Mesendoderm (in vitro differentiated cells): ENCODE results near the gene TMEM259.

Experiments used
- DNase-seq: peaks from one replicate; pipeline ENCODE4 v3.0.0; 2013
- H2AK5ac ChIP-seq: 2 replicates; pipeline ENCODE4 v1.6.1; 2013; ENCODE audit warnings: low read length, inconsistent platforms
- H2BK120ac ChIP-seq: 2 replicates; pipeline ENCODE4 v1.6.1; 2013; ENCODE audit warnings: low read depth, mild to moderate bottlenecking, low read length, moderate library complexity, mixed read lengths
- H2BK15ac ChIP-seq: replicated peaks from 2 replicates; pipeline ENCODE4 v1.6.1; 2013; ENCODE audit warnings: low read depth, mild to moderate bottlenecking, moderate library complexity
- H2BK5ac ChIP-seq: 2 replicates; pipeline ENCODE4 v1.6.1; 2013; ENCODE audit warnings: low read length, inconsistent platforms
- H3K18ac ChIP-seq: 2 replicates; pipeline ENCODE4 v1.6.1; 2013; ENCODE audit warnings: mild to moderate bottlenecking, low read length, mixed read lengths
- H3K23ac ChIP-seq: one replicate; pipeline ENCODE4 v1.6.1; 2013; ENCODE audit warnings: low read length
- H3K27ac ChIP-seq: 2 replicates; pipeline ENCODE4 v1.5.1; 2013; ENCODE audit warnings: low read depth, mild to moderate bottlenecking, inconsistent platforms, low read length, moderate library complexity
- H3K27me3 ChIP-seq: 2 replicates; pipeline ENCODE4 v1.6.1; 2013; ENCODE audit warnings: low read length, control low read depth, mild to moderate bottlenecking, inconsistent platforms; ENCODE audit not compliant: insufficient read depth, poor library complexity
- H3K36me3 ChIP-seq: 2 replicates; pipeline ENCODE4 v1.6.1; 2013; ENCODE audit warnings: low read length, inconsistent platforms; ENCODE audit not compliant: control insufficient read depth, insufficient read depth
- H3K4ac ChIP-seq: one replicate; pipeline ENCODE4 v1.6.1; 2013; ENCODE audit warnings: low read depth, mild to moderate bottlenecking, low read length, moderate library complexity
- H3K4me1 ChIP-seq: 2 replicates; pipeline ENCODE4 v1.6.1; 2013; ENCODE audit warnings: low read depth, low read length, inconsistent platforms; ENCODE audit not compliant: control insufficient read depth
- H3K4me2 ChIP-seq: 2 replicates; pipeline ENCODE4 v1.6.1; 2013; ENCODE audit warnings: low read length
- H3K4me3 ChIP-seq: 2 replicates; pipeline ENCODE4 v1.5.1; 2013; ENCODE audit warnings: mild to moderate bottlenecking, low read length
- H3K56ac ChIP-seq: one replicate; pipeline ENCODE4 v1.6.1; 2013; ENCODE audit warnings: low read length
- H3K79me1 ChIP-seq: 2 replicates; pipeline ENCODE4 v1.6.1; 2013; ENCODE audit warnings: low read length, inconsistent platforms
- H3K79me2 ChIP-seq: 2 replicates; pipeline ENCODE4 v1.6.1; 2013; ENCODE audit warnings: mild to moderate bottlenecking, low read length; ENCODE audit not compliant: control insufficient read depth, insufficient read depth
- H3K9ac ChIP-seq: 2 replicates; pipeline ENCODE4 v1.6.1; 2013; ENCODE audit warnings: low read length, inconsistent platforms
- H4K5ac ChIP-seq: one replicate; pipeline ENCODE4 v1.6.1; 2013; ENCODE audit warnings: low read length
- H4K8ac ChIP-seq: one replicate; pipeline ENCODE4 v1.6.1; 2013; ENCODE audit warnings: low read depth, mild to moderate bottlenecking, control low read depth, low read length, moderate library complexity
- WGBS: extraction: QIAGEN DNeasy Blood & Tissue Kit; methylation state at CpG from one replicate; pipeline ENCODE4 v1.1.7; 2013; ENCODE audit warnings: low lambda C conversion rate, missing lambda C conversion rate; ENCODE audit not compliant: insufficient coverage; ENCODE audit errors: extremely low coverage; 5-methylcytosine and 5-hydroxymethylcytosine counted together

The TMEM259 gene

DNA sequence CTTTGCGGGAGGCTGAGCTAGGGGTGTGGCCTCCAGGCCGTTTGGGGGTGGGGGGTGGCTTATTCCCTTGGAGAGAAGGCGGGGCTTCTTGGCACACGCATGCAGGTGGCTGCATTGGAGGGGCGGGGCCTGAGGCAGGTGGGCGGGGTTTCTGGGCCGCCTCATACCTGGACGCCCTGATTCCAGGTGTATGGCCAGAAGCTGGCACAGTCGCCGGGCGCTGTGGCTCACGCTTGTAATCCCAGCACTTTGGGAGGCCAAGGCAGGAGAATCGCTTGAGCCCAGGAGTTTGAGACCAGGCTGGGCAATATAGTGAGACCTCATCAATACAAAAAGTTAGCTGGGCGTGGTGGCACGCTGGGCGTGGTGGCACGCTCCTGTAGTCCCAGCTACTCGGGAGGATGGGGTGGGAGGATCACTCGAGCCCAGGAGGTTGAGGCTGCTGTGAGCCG lies 26.8 kb upstream of the TMEM259 start:
- Histone ChIP-seq H3K4me1 (no peaks in the 10 kb centered on the region), H4K5ac (no peak overlapping the region), H2AK5ac (no peak overlapping the region), H3K79me1 (no peaks in the 10 kb centered on the region), H3K27ac (no peak overlapping the region), H3K4me3 (no peak overlapping the region), H3K9ac (no peak overlapping the region), H3K36me3 (no peaks in the 10 kb centered on the region), H3K79me2 (no peaks in the 10 kb centered on the region), H3K18ac (no peak overlapping the region), H3K4ac (no peak overlapping the region), H3K56ac (no peak overlapping the region), H4K8ac (no peak overlapping the region), H3K27me3 (no peaks in the 10 kb centered on the region), H3K23ac (no peak overlapping the region), H2BK120ac (no peak overlapping the region), H2BK15ac (no peak overlapping the region), H2BK5ac (no peak overlapping the region), H3K4me2 (no peak overlapping the region)
- WGBS: no CpG with 5 or more reads among the region's 20 CpGs
- DNase-seq: no peak

DNA sequence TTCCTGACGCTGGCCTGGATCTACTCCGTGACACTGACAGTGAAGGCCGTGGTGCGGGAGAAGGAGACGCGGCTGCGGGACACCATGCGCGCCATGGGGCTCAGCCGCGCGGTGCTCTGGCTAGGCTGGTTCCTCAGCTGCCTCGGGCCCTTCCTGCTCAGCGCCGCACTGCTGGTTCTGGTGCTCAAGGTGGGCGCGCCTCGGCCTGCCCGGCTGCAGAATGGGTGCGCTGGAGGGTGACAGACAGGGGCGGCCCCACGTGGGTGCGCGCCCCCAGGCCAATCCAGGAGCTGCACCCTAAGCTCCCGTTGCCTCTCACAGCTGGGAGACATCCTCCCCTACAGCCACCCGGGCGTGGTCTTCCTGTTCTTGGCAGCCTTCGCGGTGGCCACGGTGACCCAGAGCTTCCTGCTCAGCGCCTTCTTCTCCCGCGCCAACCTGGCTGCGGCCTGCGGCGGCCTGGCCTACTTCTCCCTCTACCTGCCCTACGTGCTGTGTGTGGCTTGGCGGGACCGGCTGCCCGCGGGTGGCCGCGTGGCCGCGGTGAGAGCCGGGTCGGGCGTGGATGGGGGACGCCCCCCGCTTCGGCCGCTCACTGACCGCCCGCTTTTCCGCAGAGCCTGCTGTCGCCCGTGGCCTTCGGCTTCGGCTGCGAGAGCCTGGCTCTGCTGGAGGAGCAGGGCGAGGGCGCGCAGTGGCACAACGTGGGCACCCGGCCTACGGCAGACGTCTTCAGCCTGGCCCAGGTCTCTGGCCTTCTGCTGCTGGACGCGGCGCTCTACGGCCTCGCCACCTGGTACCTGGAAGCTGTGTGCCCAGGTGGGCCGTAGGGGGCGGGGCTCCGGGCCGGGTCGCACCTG lies 26.1 kb upstream of the TMEM259 start:
- H2AK5ac ChIP-seq: no peak overlapping the region

DNA sequence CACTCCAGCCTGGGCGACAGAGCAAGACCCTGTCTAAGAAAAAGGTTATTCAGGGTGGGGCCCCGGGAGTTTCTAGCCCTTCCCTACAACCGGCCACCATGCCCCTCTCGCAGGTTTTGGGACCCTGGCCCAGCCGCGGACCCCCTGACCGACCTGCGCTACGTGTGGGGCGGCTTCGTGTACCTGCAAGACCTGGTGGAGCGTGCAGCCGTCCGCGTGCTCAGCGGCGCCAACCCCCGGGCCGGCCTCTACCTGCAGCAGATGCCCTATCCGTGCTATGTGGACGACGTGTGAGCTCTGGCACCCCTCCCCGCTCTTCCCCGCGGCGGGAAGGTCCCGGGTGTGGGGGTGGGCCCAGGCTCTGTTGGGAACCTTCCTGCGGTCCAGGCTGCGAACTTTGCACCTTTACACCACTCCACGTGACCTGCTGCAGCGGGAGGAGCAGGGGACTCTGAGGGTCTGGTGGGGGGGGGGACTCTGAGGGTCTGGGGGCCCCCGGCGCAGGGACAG lies 25.2 kb upstream of the TMEM259 start:
- Histone ChIP-seq H3K36me3 (no peaks in the 10 kb centered on the region), H3K27me3 (no peaks in the 10 kb centered on the region), H3K4ac (no peak overlapping the region), H2BK120ac (no peak overlapping the region), H3K4me3 (no peak overlapping the region), H3K79me2 (no peaks in the 10 kb centered on the region), H3K9ac (no peak overlapping the region), H2BK5ac (no peak overlapping the region), H3K79me1 (no peaks in the 10 kb centered on the region), H4K5ac (no peak overlapping the region), H3K56ac (no peak overlapping the region), H2BK15ac (no peak overlapping the region), H3K4me1 (no peaks in the 10 kb centered on the region), H3K18ac (no peak overlapping the region), H4K8ac (no peak overlapping the region), H2AK5ac (no peak overlapping the region), H3K4me2 (no peak overlapping the region), H3K27ac (no peak overlapping the region), H3K23ac (no peak overlapping the region)
- no CpG with 5 or more reads among the region's 33 CpGs for WGBS
- DNase-seq: no peak

More for the DNA sequence above, 26.1 kb upstream of the TMEM259 start:
- Histone ChIP-seq H3K4me1 (no peaks in the 10 kb centered on the region), H2BK120ac (no peak overlapping the region), H3K79me1 (no peaks in the 10 kb centered on the region), H3K27me3 (no peaks in the 10 kb centered on the region), H2BK15ac (no peak overlapping the region), H3K23ac (no peak overlapping the region), H4K8ac (no peak overlapping the region), H3K4ac (no peak overlapping the region), H4K5ac (no peak overlapping the region), H3K9ac (no peak overlapping the region), H3K36me3 (no peaks in the 10 kb centered on the region), H3K79me2 (no peaks in the 10 kb centered on the region), H3K4me2 (no peak overlapping the region), H2BK5ac (no peak overlapping the region), H3K4me3 (no peak overlapping the region), H3K18ac (no peak overlapping the region), H3K27ac (no peak overlapping the region), H3K56ac (no peak overlapping the region)
- no CpG with 5 or more reads among the region's 77 CpGs for WGBS
- DNase-seq: no peak

DNA sequence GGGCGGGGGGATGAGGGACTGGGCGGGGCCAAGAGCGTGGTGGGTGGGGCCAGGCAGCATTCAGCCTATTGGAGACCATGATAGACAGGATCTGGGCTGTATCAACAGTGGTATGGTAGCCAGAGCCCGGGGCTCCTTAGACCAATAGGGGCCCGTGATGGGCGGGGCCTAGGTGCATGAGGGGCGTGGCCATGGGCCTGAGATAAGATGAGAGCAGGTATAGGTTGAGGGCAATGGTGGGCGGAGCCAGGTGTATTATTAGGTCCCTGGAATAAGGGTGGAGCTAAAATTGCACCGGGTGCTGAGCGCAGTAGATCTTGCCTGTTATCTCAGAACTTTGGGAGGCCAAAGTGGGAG lies 24.3 kb upstream of the TMEM259 start:
- Histone ChIP-seq H3K79me2 (no peaks in the 10 kb centered on the region), H3K27ac (no peak overlapping the region), H4K5ac (no peak overlapping the region), H3K18ac (no peak overlapping the region), H4K8ac (no peak overlapping the region), H2AK5ac (no peak overlapping the region), H3K4ac (no peak overlapping the region), H2BK15ac (no peak overlapping the region), H3K4me2 (no peak overlapping the region), H3K4me3 (no peak overlapping the region), H3K27me3 (no peaks in the 10 kb centered on the region), H3K56ac (no peak overlapping the region), H3K9ac (no peak overlapping the region), H3K23ac (no peak overlapping the region), H2BK5ac (no peak overlapping the region), H3K36me3 (no peaks in the 10 kb centered on the region), H3K79me1 (no peaks in the 10 kb centered on the region), H3K4me1 (peaks cover 4% of the 10 kb centered on the region), H2BK120ac (no peak overlapping the region)
- peak; percentile 93 for DNase-seq
- no CpG with 5 or more reads among the region's 10 CpGs for WGBS

DNA sequence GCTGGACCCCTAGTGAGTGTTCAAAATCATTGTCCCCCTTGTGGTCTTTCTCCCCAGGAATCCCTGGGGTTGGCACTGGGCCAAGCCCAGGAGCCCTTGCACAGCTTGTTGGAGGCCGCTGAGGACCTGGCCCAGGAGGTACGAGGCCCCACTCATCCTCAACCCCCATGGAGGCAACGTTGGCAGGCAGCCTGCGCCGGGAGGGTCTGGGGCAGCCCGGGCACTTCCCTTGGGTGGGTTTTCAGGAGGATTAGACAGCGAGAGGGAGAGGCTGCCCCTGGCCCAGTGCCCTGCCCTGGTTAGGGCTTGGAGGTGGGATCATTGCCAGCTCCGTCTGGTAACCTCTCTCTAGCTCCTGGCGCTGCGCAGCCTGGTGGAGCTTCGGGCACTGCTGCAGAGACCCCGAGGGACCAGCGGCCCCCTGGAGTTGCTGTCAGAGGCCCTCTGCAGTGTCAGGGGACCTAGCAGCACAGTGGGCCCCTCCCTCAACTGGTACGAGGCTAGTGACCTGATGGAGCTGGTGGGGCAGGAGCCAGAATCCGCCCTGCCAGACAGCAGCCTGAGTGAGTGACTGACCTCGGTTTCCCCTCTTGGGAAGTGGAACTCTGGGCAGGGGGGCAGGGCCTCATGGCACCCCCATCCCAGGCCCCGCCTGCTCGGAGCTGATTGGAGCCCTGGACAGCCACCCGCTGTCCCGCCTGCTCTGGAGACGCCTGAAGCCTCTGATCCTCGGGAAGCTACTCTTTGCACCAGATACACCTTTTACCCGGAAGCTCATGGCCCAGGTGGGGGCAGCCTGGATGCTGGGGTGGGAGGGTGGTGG lies 22.0 kb upstream of the TMEM259 start:
- no peak overlapping the region for H3K4me3 ChIP-seq

More for the DNA sequence above, 22.0 kb upstream of the TMEM259 start:
- H3K27ac ChIP-seq: no peak overlapping the region
- H3K23ac ChIP-seq: no peak overlapping the region
- H3K79me2 ChIP-seq: no peaks in the 10 kb centered on the region
- WGBS: no CpG with 5 or more reads among the region's 23 CpGs
- H3K79me1 ChIP-seq: no peaks in the 10 kb centered on the region
- no peak overlapping the region for H2BK5ac ChIP-seq
- no peak overlapping the region for H2BK120ac ChIP-seq
- no peak overlapping the region for H4K8ac ChIP-seq
- no peaks in the 10 kb centered on the region for H3K36me3 ChIP-seq
- H2BK15ac ChIP-seq: no peak overlapping the region
- no peak for DNase-seq
- no peak overlapping the region for H3K9ac ChIP-seq
- H3K4me1 ChIP-seq: peaks cover 4% of the 10 kb centered on the region
- H3K4me2 ChIP-seq: no peak overlapping the region
- H3K27me3 ChIP-seq: no peaks in the 10 kb centered on the region
- no peak overlapping the region for H3K18ac ChIP-seq
- no peak overlapping the region for H3K4ac ChIP-seq
- no peak overlapping the region for H3K56ac ChIP-seq
- no peak overlapping the region for H2AK5ac ChIP-seq
- H4K5ac ChIP-seq: no peak overlapping the region
